Adrenal gland (tissue), 5 donors: ENCODE results near the gene BACH2.

Source experiments
- POLR2A ChIP-seq, 2 donors: fragments of 450-650 bp; IDR thresholded peaks; one replicate each; pipeline ENCODE4 v1.6.1; 2017; ENCODE audit warnings: antibody characterized with exemption in 2 of 2, mild to moderate bottlenecking in 2 of 2, moderate library complexity in 1 of 2
- TF ChIP-seq, protein P1 (sequence below), 6 experiments: fragments of 450-650 bp in 4 of 6; fragments of 200-600 bp in 2 of 6; sonication (generic) in 1 of 6; IDR thresholded peaks; 1 replicate in 5 of 6; 2 replicates in 1 of 6; pipeline versions ENCODE4 v1.5.1 to v1.8.0; 2016 to 2021; ENCODE audit warnings: antibody characterized with exemption in 6 of 6, mild to moderate bottlenecking in 2 of 6, moderate library complexity in 1 of 6
- donor health status: DM: no; HTN: no; CAD: no.

- TF ChIP-seq, protein P1, sequence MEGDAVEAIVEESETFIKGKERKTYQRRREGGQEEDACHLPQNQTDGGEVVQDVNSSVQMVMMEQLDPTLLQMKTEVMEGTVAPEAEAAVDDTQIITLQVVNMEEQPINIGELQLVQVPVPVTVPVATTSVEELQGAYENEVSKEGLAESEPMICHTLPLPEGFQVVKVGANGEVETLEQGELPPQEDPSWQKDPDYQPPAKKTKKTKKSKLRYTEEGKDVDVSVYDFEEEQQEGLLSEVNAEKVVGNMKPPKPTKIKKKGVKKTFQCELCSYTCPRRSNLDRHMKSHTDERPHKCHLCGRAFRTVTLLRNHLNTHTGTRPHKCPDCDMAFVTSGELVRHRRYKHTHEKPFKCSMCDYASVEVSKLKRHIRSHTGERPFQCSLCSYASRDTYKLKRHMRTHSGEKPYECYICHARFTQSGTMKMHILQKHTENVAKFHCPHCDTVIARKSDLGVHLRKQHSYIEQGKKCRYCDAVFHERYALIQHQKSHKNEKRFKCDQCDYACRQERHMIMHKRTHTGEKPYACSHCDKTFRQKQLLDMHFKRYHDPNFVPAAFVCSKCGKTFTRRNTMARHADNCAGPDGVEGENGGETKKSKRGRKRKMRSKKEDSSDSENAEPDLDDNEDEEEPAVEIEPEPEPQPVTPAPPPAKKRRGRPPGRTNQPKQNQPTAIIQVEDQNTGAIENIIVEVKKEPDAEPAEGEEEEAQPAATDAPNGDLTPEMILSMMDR (IDR thresholded peaks at IDR 0.05), result no peak
- TF ChIP-seq POLR2A (IDR thresholded peaks at IDR 0.05), result no peak
Measured at GRCh38 chr6:90168693-90169131, 127.9 kb downstream of the BACH2 start.
